Ovary (tissue), 9 donors: Measurements from ENCODE around the gene NNMT. TPM values are rescaled to one million over a fixed set of nuclear protein-coding genes. Genes with fewer than 3 reads are reported as not detected.

ENCODE experiments used
- DNase-seq, 5 donors: peaks; one replicate each; pipeline ENCODE4 v3.0.0-alpha.2; 2019 to 2020
- H3K27ac ChIP-seq, 2 donors: fragments of 200-600 bp; one replicate each; pipeline versions ENCODE4 v1.5.1 to v1.8.0; 2019 to 2022
- H3K27me3 ChIP-seq: fragments of 200-600 bp; one replicate; pipeline ENCODE4 v1.8.0; 2022
- H3K36me3 ChIP-seq: fragments of 200-600 bp; sonication (generic); one replicate; pipeline ENCODE4 v1.5.1; 2019
- H3K4me1 ChIP-seq: one replicate; pipeline ENCODE4 v1.8.1; 2013; ENCODE audit warnings: mild to moderate bottlenecking, moderate library complexity; ENCODE audit not compliant: insufficient read depth
- H3K4me3 ChIP-seq: fragments of 200-600 bp; sonication (generic); one replicate; pipeline ENCODE4 v1.5.1; 2017
- H3K9me3 ChIP-seq, 2 donors: fragments of 200-600 bp in 1 of 2; sonication (generic) in 1 of 2; one replicate each; pipeline versions ENCODE4 v1.5.1 to v1.8.1; 2013 to 2019; ENCODE audit warnings: mild to moderate bottlenecking in 1 of 2, moderate library complexity in 1 of 2
- CTCF ChIP-seq, 3 donors: fragments of 450-650 bp in 2 of 3; fragments of 200-600 bp in 1 of 3; IDR thresholded peaks; one replicate each; pipeline versions ENCODE4 v1.5.1 to v1.8.0; 2016 to 2022; ENCODE audit warnings: antibody characterized with exemption in 3 of 3, mild to moderate bottlenecking in 1 of 3
- EP300 ChIP-seq: sonication (generic); formaldehyde crosslinking; IDR thresholded peaks from one replicate; pipeline ENCODE4 v1.6.1; 2017; ENCODE audit warnings: antibody characterized with exemption
- POLR2A ChIP-seq: fragments of 450-650 bp; IDR thresholded peaks from one replicate; pipeline ENCODE4 v1.6.1; 2017; ENCODE audit warnings: antibody characterized with exemption, mild to moderate bottlenecking, moderate library complexity
- WGBS, 3 donors: extraction: QIAGEN DNeasy Blood & Tissue Kit in 1 of 3; methylation state at CpG; one replicate each; pipeline versions ENCODE4 v1.1.5 to v1.1.7; 2013 to 2017; 5-methylcytosine and 5-hydroxymethylcytosine counted together
- intact Hi-C, 4 donors: fragments of 100-400 bp; cut with DNase I; formaldehyde crosslinking; loops; one replicate each; pipeline versions ENCODE4 v1.11.0 to v1.15.1; 2022 to 2023
- polyA plus RNA-seq, 2 donors: library from polyadenylated mRNA; stranded (reverse); fragments of 200-250 nt in 1 of 2; fragments of 350-450 nt in 1 of 2; fragmentation: Illumina TruSeq in 1 of 2; extraction: RNeasy Lipid Tissue Mini Kit (QIAGEN cat#74804) in 1 of 2; gene quantifications; one replicate each; pipeline ENCODE4 v1.2.3, GENCODE V29; 2013 to 2014
- total RNA-seq, 7 donors: library from RNA; depleted of rRNA in 2 of 7; stranded (reverse); fragments of >200 nt in 2 of 7; fragmentation: NEBNext Ultra II Directional in 3 of 7; extraction: Animal tissue kit (Norgen Biotek cat#: 25700) in 3 of 7; gene quantifications; one replicate each; pipeline versions ENCODE4 v1.1.0 to v1.2.4, GENCODE V29; 2016 to 2023
- donor health status: DM: no; HTN: no; CAD: no; lungs with moderate emphysema.
- donor health status: DM: no; HTN: no; CAD: no.
- donor health status: Bipolar disorder and iron deficiency.
- donor health status: DM: yes; HTN: yes; CAD: no.
- donor health status: DM: no; HTN: no; CAD: no.
- donor health status: DM: yes; HTN: yes; CAD: no.

The NNMT gene
- total and polyA plus RNA-seq, 9 donors: 9.5 to 295 (median 129) TPM

DNA sequence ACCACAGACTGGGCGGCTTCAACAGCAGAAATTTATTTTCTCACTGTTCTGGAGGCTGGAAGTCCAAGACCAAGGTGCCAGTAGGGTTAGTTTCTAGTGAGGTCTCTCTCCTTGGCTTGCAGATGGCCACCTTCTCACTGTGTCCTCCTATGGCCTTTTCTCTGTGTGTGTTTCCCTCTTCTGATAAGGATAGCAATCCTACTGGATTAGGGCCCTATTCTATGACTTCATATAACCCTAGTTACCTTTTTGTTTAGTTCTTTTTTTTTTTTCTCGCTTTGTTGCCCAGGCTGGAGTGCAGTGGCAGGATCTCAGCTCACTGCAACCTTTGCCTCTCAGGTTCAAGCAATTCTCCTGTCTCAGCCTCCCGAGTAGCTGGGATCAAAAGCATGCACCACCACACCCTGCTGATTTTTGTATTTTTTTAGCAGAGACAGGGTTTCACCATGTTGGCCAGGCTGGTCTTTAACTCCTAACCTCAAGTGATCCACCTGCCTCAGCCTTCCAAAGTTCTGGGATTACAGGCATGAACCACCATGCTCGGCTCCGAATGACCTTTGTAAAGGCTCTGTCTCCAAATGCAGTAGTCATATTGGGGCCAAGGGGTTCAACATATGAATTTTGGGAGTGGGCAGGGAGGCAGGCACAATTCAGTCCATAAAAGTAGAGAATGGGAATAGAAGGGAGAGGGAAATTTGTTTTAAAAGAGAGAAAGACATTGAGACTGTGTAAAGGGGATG lies 25.5 kb upstream of the NNMT start:
- Histone ChIP-seq H3K9me3 (no peaks in the 10 kb centered on the region), H3K4me1 (no peaks in the 10 kb centered on the region), H3K4me3 (no peak overlapping the region), H3K27me3 (peaks cover 3% of the 10 kb centered on the region), H3K27ac (no peak overlapping the region), H3K36me3 (no peaks in the 10 kb centered on the region)
- DNase-seq: no peak
- WGBS, 3 donors: 92 to 96% (median 93%) methylated on average over 5 of the region's 5 CpGs
- intact Hi-C loops: no loop called here
- TF ChIP-seq EP300 (no peak), POLR2A (no peak), CTCF (IDR thresholded peaks at IDR 0.05) (no peak)

GRCh38 chr11:114271316-114271715 lies 24.9 kb upstream of the NNMT start:
- no peak overlapping the region for H3K27ac ChIP-seq
- DNase-seq: no peak
- H3K9me3 ChIP-seq: no peaks in the 10 kb centered on the region
- intact Hi-C loops: no loop called here
- 70 to 82% (median 77%) methylated on average over 2 of the region's 2 CpGs for WGBS, 3 donors
- no peaks in the 10 kb centered on the region for H3K4me1 ChIP-seq
- peaks cover 3% of the 10 kb centered on the region for H3K27me3 ChIP-seq
- no peak overlapping the region for H3K4me3 ChIP-seq
- TF ChIP-seq CTCF (IDR thresholded peaks at IDR 0.05): no peak
- no peak for TF ChIP-seq EP300
- no peak for TF ChIP-seq POLR2A
- no peaks in the 10 kb centered on the region for H3K36me3 ChIP-seq

- Histone ChIP-seq H3K27me3 (peaks cover 3% of the 10 kb centered on the region), H3K27ac (no peak overlapping the region), H3K9me3 (no peaks in the 10 kb centered on the region), H3K4me3 (no peak overlapping the region), H3K4me1 (no peaks in the 10 kb centered on the region), H3K36me3 (no peaks in the 10 kb centered on the region)
- DNase-seq: no peak
- WGBS, 3 donors: 64 to 79% (median 78%) methylated on average over 4 of the region's 4 CpGs
- no peak for TF ChIP-seq EP300
- no peak for TF ChIP-seq POLR2A
- TF ChIP-seq CTCF (IDR thresholded peaks at IDR 0.05): no peak
- intact Hi-C loops: no loop called here
These were observed 23.9 kb upstream of the NNMT start for GRCh38 chr11:114272311-114272710.

- no peak for DNase-seq
- intact Hi-C loops: no loop called here
- no peaks in the 10 kb centered on the region for H3K27me3 ChIP-seq
- TF ChIP-seq EP300 (no peak), POLR2A (no peak), CTCF (IDR thresholded peaks at IDR 0.05) (no peak)
- no peaks in the 10 kb centered on the region for H3K36me3 ChIP-seq
- H3K9me3 ChIP-seq: no peaks in the 10 kb centered on the region
- WGBS, 3 donors: 84 to 95% (median 88%) methylated on average over 3 of the region's 3 CpGs
- H3K27ac ChIP-seq: no peak overlapping the region
- H3K4me1 ChIP-seq: no peaks in the 10 kb centered on the region
- no peak overlapping the region for H3K4me3 ChIP-seq
These were observed 23.1 kb upstream of the NNMT start for GRCh38 chr11:114273071-114273470.
